ENCODE results near the gene ARHGAP33. TPM values are rescaled to one million over a fixed set of nuclear protein-coding genes. Genes with fewer than 3 reads are reported as not detected.

ARHGAP33 gene
- total RNA-seq, 4 donors from 2014 or later, result 4.2 to 16.0 (median 13.0) TPM

DNA sequence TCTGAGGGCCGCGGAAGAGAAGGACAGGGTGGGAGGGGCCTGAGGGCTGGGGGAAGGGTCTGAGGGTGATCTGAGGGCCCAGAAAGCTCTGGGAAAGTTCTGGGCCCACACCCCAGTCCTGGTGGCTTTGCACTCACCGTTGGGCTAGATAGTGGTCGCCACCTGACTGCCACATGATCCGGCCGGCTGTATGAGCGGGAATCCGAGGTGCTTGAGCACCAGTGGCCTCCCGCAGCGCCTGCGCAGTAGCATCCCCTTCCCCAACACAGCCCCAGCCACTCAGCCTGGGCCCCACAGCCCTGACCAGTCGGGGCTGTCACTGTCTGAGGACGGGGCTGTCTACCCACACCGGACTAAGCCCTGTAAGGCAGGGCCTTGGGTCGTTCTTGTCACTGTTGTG is 22.3 kb downstream of the ARHGAP33 start:
- 2 to 5% methylated on average over 5 to 13 of the region's 15 CpGs for WGBS, 2 donors
- no peaks in the 10 kb centered on the region for H3K9me3 ChIP-seq
- H3K36me3 ChIP-seq, result no peaks in the 10 kb centered on the region
- H3K27me3 ChIP-seq, result peaks cover 7% of the 10 kb centered on the region
- H3K4me1 ChIP-seq, result no peaks in the 10 kb centered on the region
- DNase-seq, result no peak
- intact Hi-C loops (cut with DNase I), result no loop called here
- no peak overlapping the region for H3K4me3 ChIP-seq (replicated peaks in 1 of 3)
- no peak overlapping the region for H3K27ac ChIP-seq
- TF ChIP-seq, protein P1, sequence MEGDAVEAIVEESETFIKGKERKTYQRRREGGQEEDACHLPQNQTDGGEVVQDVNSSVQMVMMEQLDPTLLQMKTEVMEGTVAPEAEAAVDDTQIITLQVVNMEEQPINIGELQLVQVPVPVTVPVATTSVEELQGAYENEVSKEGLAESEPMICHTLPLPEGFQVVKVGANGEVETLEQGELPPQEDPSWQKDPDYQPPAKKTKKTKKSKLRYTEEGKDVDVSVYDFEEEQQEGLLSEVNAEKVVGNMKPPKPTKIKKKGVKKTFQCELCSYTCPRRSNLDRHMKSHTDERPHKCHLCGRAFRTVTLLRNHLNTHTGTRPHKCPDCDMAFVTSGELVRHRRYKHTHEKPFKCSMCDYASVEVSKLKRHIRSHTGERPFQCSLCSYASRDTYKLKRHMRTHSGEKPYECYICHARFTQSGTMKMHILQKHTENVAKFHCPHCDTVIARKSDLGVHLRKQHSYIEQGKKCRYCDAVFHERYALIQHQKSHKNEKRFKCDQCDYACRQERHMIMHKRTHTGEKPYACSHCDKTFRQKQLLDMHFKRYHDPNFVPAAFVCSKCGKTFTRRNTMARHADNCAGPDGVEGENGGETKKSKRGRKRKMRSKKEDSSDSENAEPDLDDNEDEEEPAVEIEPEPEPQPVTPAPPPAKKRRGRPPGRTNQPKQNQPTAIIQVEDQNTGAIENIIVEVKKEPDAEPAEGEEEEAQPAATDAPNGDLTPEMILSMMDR (IDR thresholded peaks at IDR 0.05), result no peak
- no peak for TF ChIP-seq POLR2A (IDR thresholded peaks at IDR 0.05)

DNA sequence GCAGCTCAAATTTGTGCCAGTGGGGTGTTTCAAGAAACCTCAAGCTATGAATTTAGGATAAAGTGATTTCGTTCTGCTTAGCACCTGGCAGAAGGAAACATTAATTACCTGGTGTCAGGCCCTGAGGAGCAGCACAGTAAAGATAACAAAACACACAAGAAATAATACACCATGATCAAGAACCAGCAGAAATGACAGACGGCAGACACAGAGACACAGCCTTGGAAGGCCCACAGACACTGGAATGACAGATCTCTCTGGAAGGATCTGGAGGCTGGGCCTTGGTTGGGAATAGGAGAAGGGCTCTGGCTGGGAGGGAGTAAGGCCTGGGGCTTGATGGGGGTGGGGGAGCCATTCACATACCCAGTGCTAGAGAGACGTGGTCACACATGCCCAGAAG is 26.5 kb downstream of the ARHGAP33 start:
- H3K4me1 ChIP-seq, result no peaks in the 10 kb centered on the region
- H3K4me3 ChIP-seq (replicated peaks in 1 of 3), result no peak overlapping the region
- 70 to 75% methylated on average over 3 of the region's 3 CpGs for WGBS, 2 donors
- H3K36me3 ChIP-seq, result no peaks in the 10 kb centered on the region
- H3K27ac ChIP-seq, result no peak overlapping the region
- H3K9me3 ChIP-seq, result no peaks in the 10 kb centered on the region
- H3K27me3 ChIP-seq, result peaks cover 6% of the 10 kb centered on the region
- intact Hi-C loops (cut with DNase I), result no loop called here
- no peak for DNase-seq
- TF ChIP-seq, protein P1 (IDR thresholded peaks at IDR 0.05), result no peak
- no peak for TF ChIP-seq POLR2A (IDR thresholded peaks at IDR 0.05)

DNA sequence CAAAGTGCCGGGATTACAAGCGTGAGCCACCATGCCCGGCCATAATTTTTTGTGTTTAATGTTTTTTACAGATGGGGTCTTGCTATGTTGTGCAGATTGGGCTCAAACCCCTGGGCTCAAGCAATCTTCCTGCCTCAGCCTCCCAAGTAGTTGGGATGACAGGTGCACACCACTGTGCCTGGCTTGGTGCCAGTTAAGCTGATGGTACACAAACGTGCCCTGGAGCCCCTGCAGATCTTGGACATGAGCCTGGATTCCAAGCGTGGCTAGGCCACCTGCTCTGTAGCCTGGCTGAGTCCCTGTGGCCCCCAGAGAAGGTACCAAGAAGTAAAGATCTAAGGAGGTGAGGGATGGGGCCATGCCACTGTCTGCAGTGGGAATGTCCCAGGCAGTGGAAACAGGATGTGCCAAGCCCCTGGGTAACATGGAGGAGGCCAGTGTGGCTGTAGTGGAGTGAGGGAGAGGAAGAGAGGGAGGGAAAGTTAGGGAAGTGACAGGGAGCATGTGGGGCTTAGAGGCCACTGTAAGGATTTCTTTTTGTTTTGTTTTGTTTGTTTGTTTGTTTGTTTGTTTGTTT is 30.2 kb downstream of the ARHGAP33 start:
- Histone ChIP-seq H3K36me3 (no peaks in the 10 kb centered on the region), H3K9me3 (no peaks in the 10 kb centered on the region), H3K27ac (no peak overlapping the region), H3K27me3 (no peaks in the 10 kb centered on the region), H3K4me3 (replicated peaks in 1 of 3) (no peak overlapping the region), H3K4me1 (no peaks in the 10 kb centered on the region)
- DNase-seq, result no peak
- no peak for TF ChIP-seq POLR2A (IDR thresholded peaks at IDR 0.05)
- TF ChIP-seq, protein P1 (IDR thresholded peaks at IDR 0.05), result no peak
- intact Hi-C loops (cut with DNase I), result no loop called here
- WGBS, 2 donors, result 70 to 73% methylated on average over 5 of the region's 5 CpGs

DNA sequence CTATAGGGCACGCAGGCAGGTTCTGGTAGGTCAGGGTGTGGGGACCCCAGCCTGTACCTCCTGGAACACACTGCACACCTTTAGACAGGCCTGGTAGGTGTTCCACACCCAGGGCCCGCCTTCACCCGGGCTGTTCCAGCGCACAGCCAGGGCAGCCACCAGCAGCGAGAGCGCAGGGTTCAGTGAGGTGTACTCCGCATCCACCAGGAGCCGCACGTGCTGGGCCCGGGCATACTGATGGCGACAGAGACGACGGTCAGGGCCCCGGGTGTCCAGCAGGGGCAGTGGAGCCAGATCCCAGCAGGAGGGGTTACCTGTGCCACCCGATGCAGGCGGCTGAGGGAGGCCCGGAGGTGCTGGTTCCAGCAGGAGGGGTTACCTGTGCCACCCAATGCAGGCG is 31.2 kb downstream of the ARHGAP33 start:
- DNase-seq, result no peak
- Histone ChIP-seq H3K27ac (no peak overlapping the region), H3K4me1 (no peaks in the 10 kb centered on the region), H3K9me3 (no peaks in the 10 kb centered on the region), H3K36me3 (no peaks in the 10 kb centered on the region), H3K27me3 (no peaks in the 10 kb centered on the region), H3K4me3 (replicated peaks in 1 of 3) (no peak overlapping the region)
- WGBS, 2 donors, result 80 to 85% methylated on average over 2 to 16 of the region's 18 CpGs
- intact Hi-C loops (cut with DNase I), result no loop called here
- TF ChIP-seq POLR2A (IDR thresholded peaks at IDR 0.05), result no peak
- TF ChIP-seq, protein P1 (IDR thresholded peaks at IDR 0.05), result no peak

DNA sequence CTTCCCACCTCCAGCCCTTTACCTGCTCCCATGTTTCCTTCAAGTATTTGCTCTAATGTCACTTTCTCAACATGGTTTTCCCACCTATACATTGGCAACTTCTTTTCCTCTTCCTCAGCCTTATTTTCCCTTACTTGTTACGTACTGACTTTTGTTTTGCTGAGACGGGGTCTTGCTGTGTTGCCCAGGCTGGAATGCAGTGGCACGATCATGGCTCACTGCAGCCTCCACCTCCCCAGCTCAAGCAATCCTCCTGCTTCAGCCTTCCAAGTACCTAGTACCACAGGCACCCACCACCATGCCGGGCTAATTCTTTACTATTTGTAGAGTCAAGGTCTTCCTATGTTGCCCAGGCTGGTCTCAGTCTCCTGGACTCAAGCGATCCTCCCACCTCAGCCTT is 32.3 kb downstream of the ARHGAP33 start:
- no peak overlapping the region for H3K4me3 ChIP-seq (replicated peaks in 1 of 3)
- no peaks in the 10 kb centered on the region for H3K36me3 ChIP-seq
- TF ChIP-seq, protein P1 (IDR thresholded peaks at IDR 0.05), result no peak
- TF ChIP-seq POLR2A (IDR thresholded peaks at IDR 0.05), result no peak
- H3K9me3 ChIP-seq, result no peaks in the 10 kb centered on the region
- H3K27me3 ChIP-seq, result no peaks in the 10 kb centered on the region
- no peak for DNase-seq
- H3K27ac ChIP-seq, result no peak overlapping the region
- 91 to 92% methylated on average over 5 of the region's 5 CpGs for WGBS, 2 donors
- intact Hi-C loops (cut with DNase I), result no loop called here
- H3K4me1 ChIP-seq, result no peaks in the 10 kb centered on the region

Data from thyroid gland (tissue), 4 donors.